GM12878 (cell line): Measurements from ENCODE around the gene NAA15.

ENCODE experiments used
- ATF3 ChIP-seq: IDR thresholded peaks from 2 replicates; pipeline ENCODE4 v1.6.1; 2011; ENCODE audit warnings: low read depth, mild to moderate bottlenecking, low read length, moderate library complexity, borderline replicate concordance; ENCODE audit errors: extremely low read depth
- BRCA1 ChIP-seq: IDR thresholded peaks from 2 replicates; pipeline ENCODE4 v1.6.1; 2011; ENCODE audit warnings: low read depth, low read length, improper control_type of control experiment

GRCh38 chr4:139458999-139459398 is 157.7 kb downstream of the NAA15 start:
- TF ChIP-seq ATF3 (no peak), BRCA1 (no peak)
